NB4 (cell line): Measurements from ENCODE around the gene RBM10.

Experiments
- DNase-seq: peaks from one replicate; pipeline ENCODE4 v3.0.0; 2010; ENCODE audit warnings: low read depth
- H3K4me3 ChIP-seq: one replicate; pipeline ENCODE4 v1.5.1; 2011; ENCODE audit warnings: mild to moderate bottlenecking, low read depth, low read length, moderate library complexity
- CTCF ChIP-seq: IDR thresholded peaks from one replicate; pipeline ENCODE4 v1.5.1; 2012; ENCODE audit warnings: low read depth, low read length
- MAX ChIP-seq: IDR thresholded peaks from 2 replicates; pipeline ENCODE4 v1.6.1; 2011; ENCODE audit warnings: low read depth, low read length
- MYC ChIP-seq: IDR thresholded peaks from 2 replicates; pipeline ENCODE4 v1.6.1; 2011; ENCODE audit warnings: low read depth, low read length
- POLR2A ChIP-seq: IDR thresholded peaks from 2 replicates; pipeline ENCODE4 v1.6.1; 2011; ENCODE audit warnings: mild to moderate bottlenecking; ENCODE audit not compliant: insufficient read length; ENCODE audit errors: extremely low read depth

Gene RBM10

GRCh38 chrX:47169726-47170515 is 24.9 kb downstream of the RBM10 start:
- no peak for TF ChIP-seq MAX
- TF ChIP-seq MYC, result no peak
- TF ChIP-seq CTCF, result no peak
- no peak for TF ChIP-seq POLR2A
- H3K4me3 ChIP-seq, result no peak overlapping the region
- no peak for DNase-seq

- no peak overlapping the region for H3K4me3 ChIP-seq
- TF ChIP-seq CTCF (no peak), MYC (no peak), POLR2A (no peak)
- no peak for DNase-seq
Measured at GRCh38 chrX:47170861-47171692, 26.1 kb downstream of the RBM10 start.

GRCh38 chrX:47171996-47172395 is 27.0 kb downstream of the RBM10 start:
- H3K4me3 ChIP-seq, result no peak overlapping the region
- no peak for DNase-seq
- TF ChIP-seq MYC (no peak), CTCF (no peak), MAX (no peak), POLR2A (no peak)

GRCh38 chrX:47172549-47172948 is 27.5 kb downstream of the RBM10 start:
- TF ChIP-seq POLR2A, result no peak
- TF ChIP-seq MAX, result no peak
- no peak for TF ChIP-seq MYC
- no peak for TF ChIP-seq CTCF
- no peak overlapping the region for H3K4me3 ChIP-seq
- no peak for DNase-seq

GRCh38 chrX:47172971-47173792 is 28.2 kb downstream of the RBM10 start:
- TF ChIP-seq MYC, result no peak
- TF ChIP-seq POLR2A, result no peak
- TF ChIP-seq CTCF, result no peak
- TF ChIP-seq MAX, result no peak
- H3K4me3 ChIP-seq, result no peak overlapping the region
- DNase-seq, result no peak
